Ishikawa (cell line): ENCODE data around the gene LSAMP.

Experiments used
- CREB1 ChIP-seq: IDR thresholded peaks from 2 replicates; pipeline ENCODE4 v1.6.1; 2012; ENCODE audit warnings: low read depth
- EP300 ChIP-seq: IDR thresholded peaks from 2 replicates; pipeline ENCODE4 v1.6.1; 2012; ENCODE audit warnings: borderline replicate concordance
- RAD21 ChIP-seq: IDR thresholded peaks from 2 replicates; pipeline ENCODE4 v1.6.1; 2012; ENCODE audit warnings: low read depth
- TAF1 ChIP-seq: IDR thresholded peaks from 2 replicates; pipeline ENCODE4 v1.6.1; 2012; ENCODE audit warnings: low read depth, mild to moderate bottlenecking
- TEAD4 ChIP-seq: IDR thresholded peaks from 2 replicates; pipeline ENCODE4 v1.6.1; 2012
- YY1 ChIP-seq: IDR thresholded peaks from 2 replicates; pipeline ENCODE4 v1.6.1; 2012; ENCODE audit warnings: low read depth
- TF ChIP-seq, protein P1 (sequence below): IDR thresholded peaks from 2 replicates; pipeline ENCODE4 v1.6.1; 2012
- TF ChIP-seq, protein P2 (sequence below): IDR thresholded peaks from 2 replicates; pipeline ENCODE4 v1.6.1; 2012
- TF ChIP-seq, protein P3 (sequence below): IDR thresholded peaks from 2 replicates; pipeline ENCODE4 v1.6.1; 2012; ENCODE audit warnings: low read depth, mild to moderate bottlenecking

DNA sequence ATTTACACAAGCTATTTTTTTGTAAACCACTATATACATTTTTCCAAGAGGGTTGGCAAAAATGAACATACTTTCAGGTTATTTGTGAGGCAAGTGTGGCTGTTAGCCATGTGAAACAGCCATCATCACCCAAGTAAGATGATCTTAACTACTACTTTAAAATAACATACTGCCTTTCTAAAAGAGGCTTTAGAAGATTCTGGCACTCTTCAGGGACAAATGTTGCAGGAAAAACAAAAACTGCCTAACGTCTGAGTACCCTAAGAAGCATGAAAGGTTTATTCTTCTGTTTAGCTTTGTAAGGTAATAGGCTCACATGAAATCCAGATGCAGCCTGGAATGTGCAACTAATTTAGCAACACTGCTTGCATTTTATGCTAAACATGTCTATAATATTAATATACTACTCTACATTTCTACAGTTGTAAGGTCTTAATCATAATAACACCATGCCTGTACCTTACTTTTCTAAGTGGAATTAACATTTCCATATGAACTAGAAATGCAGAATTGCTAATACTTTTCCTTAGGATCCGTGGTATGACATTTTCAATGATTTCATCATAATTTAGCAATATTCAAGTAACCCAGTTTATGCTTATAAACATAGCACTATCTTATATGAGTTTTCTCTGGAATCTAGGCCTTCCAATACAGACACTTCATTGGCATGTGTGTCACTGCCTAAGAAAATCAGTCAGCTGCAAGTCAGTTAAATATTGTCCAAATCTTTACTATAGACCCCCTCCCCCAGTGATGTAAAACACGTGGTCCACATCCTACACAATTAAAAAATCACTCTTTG is 4.5 kb upstream of the LSAMP start:
- no peak for TF ChIP-seq TEAD4
- TF ChIP-seq EP300 = no peak
- TF ChIP-seq, protein P1, sequence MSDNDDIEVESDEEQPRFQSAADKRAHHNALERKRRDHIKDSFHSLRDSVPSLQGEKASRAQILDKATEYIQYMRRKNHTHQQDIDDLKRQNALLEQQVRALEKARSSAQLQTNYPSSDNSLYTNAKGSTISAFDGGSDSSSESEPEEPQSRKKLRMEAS = no peak
- TF ChIP-seq YY1 = no peak
- TF ChIP-seq TAF1 = no peak
- TF ChIP-seq RAD21 = no peak
- no peak for TF ChIP-seq CREB1
- TF ChIP-seq, protein P2, sequence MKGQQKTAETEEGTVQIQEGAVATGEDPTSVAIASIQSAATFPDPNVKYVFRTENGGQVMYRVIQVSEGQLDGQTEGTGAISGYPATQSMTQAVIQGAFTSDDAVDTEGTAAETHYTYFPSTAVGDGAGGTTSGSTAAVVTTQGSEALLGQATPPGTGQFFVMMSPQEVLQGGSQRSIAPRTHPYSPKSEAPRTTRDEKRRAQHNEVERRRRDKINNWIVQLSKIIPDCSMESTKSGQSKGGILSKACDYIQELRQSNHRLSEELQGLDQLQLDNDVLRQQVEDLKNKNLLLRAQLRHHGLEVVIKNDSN = no peak
- TF ChIP-seq, protein P3, sequence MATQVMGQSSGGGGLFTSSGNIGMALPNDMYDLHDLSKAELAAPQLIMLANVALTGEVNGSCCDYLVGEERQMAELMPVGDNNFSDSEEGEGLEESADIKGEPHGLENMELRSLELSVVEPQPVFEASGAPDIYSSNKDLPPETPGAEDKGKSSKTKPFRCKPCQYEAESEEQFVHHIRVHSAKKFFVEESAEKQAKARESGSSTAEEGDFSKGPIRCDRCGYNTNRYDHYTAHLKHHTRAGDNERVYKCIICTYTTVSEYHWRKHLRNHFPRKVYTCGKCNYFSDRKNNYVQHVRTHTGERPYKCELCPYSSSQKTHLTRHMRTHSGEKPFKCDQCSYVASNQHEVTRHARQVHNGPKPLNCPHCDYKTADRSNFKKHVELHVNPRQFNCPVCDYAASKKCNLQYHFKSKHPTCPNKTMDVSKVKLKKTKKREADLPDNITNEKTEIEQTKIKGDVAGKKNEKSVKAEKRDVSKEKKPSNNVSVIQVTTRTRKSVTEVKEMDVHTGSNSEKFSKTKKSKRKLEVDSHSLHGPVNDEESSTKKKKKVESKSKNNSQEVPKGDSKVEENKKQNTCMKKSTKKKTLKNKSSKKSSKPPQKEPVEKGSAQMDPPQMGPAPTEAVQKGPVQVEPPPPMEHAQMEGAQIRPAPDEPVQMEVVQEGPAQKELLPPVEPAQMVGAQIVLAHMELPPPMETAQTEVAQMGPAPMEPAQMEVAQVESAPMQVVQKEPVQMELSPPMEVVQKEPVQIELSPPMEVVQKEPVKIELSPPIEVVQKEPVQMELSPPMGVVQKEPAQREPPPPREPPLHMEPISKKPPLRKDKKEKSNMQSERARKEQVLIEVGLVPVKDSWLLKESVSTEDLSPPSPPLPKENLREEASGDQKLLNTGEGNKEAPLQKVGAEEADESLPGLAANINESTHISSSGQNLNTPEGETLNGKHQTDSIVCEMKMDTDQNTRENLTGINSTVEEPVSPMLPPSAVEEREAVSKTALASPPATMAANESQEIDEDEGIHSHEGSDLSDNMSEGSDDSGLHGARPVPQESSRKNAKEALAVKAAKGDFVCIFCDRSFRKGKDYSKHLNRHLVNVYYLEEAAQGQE = no peak
